ENCODE data around the gene IFI44L. TPM values are rescaled to one million over a fixed set of nuclear protein-coding genes. Genes with fewer than 3 reads are reported as not detected.

The IFI44L gene
- total RNA-seq, 3 donors from 2014 or later (not counting 1 experiment from before 2014, with no cell fraction given): 5.2 to 12.6 (median 6.7) TPM

- no peaks in the 10 kb centered on the region for H3K4me1 Mint-ChIP-seq
- Histone ChIP-seq H3K27ac (ENCODE audit: low read length) (no peak overlapping the region), H3K36me3 (ENCODE audit: control insufficient read depth, insufficient read depth, low read length) (no peaks in the 10 kb centered on the region), H3K4me1 (ENCODE audit: control insufficient read depth, insufficient read depth, low read length) (no peaks in the 10 kb centered on the region), H3K9me3 (ENCODE audit: control insufficient read depth, insufficient read depth, low read length) (no peaks in the 10 kb centered on the region), H3K4me3 (ENCODE audit: low read length) (no peak overlapping the region), H3K27me3 (ENCODE audit: control insufficient read depth, insufficient read depth, low read length) (no peaks in the 10 kb centered on the region)
- no peaks in the 10 kb centered on the region for H3K27me3 Mint-ChIP-seq (ENCODE audit: low read depth in 2 of 2)
- H3K27ac Mint-ChIP-seq: no peak overlapping the region
- intact Hi-C loops (cut with micrococcal nuclease): no loop called here
- DNase-seq: no peak
- no peak overlapping the region for H3K4me3 Mint-ChIP-seq
- H3K36me3 Mint-ChIP-seq: no peaks in the 10 kb centered on the region
- no CpG with 5 or more reads among the region's 1 CpG for WGBS (ENCODE audit: insufficient coverage)
- ATAC-seq: no peak
- H3K9me3 Mint-ChIP-seq: no peaks in the 10 kb centered on the region
- TF ChIP-seq, protein P1, sequence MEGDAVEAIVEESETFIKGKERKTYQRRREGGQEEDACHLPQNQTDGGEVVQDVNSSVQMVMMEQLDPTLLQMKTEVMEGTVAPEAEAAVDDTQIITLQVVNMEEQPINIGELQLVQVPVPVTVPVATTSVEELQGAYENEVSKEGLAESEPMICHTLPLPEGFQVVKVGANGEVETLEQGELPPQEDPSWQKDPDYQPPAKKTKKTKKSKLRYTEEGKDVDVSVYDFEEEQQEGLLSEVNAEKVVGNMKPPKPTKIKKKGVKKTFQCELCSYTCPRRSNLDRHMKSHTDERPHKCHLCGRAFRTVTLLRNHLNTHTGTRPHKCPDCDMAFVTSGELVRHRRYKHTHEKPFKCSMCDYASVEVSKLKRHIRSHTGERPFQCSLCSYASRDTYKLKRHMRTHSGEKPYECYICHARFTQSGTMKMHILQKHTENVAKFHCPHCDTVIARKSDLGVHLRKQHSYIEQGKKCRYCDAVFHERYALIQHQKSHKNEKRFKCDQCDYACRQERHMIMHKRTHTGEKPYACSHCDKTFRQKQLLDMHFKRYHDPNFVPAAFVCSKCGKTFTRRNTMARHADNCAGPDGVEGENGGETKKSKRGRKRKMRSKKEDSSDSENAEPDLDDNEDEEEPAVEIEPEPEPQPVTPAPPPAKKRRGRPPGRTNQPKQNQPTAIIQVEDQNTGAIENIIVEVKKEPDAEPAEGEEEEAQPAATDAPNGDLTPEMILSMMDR (IDR thresholded peaks at IDR 0.05): no peak
Observed at GRCh38 chr1:78586572-78586971, 33.7 kb upstream of the IFI44L start.

DNA sequence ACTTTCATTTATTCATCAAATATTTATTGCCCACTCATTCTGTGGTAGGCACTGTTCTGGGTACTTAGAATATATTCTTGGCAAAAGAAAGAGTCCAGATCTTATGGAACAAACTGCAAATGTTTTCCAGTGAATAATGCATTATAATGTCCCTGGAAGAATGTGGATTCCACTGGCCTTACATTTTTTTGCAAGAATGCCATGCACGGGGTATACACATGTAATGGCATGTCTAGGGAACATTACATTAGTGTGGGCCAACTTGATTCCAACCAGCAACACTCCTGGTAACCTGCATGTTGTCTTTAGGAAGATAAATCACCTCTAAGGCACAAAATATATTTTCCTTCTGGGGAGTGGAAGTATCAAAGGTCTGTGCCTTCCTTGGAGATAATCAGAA lies 33.0 kb upstream of the IFI44L start:
- Mint-ChIP-seq H3K27me3 (ENCODE audit: low read depth in 2 of 2) (no peaks in the 10 kb centered on the region), H3K27ac (no peak overlapping the region), H3K9me3 (no peaks in the 10 kb centered on the region), H3K36me3 (no peaks in the 10 kb centered on the region), H3K4me1 (no peaks in the 10 kb centered on the region), H3K4me3 (no peak overlapping the region)
- no peak for ATAC-seq
- Histone ChIP-seq H3K4me1 (ENCODE audit: control insufficient read depth, insufficient read depth, low read length) (no peaks in the 10 kb centered on the region), H3K27me3 (ENCODE audit: control insufficient read depth, insufficient read depth, low read length) (no peaks in the 10 kb centered on the region), H3K27ac (ENCODE audit: low read length) (no peak overlapping the region), H3K36me3 (ENCODE audit: control insufficient read depth, insufficient read depth, low read length) (no peaks in the 10 kb centered on the region), H3K4me3 (ENCODE audit: low read length) (no peak overlapping the region), H3K9me3 (ENCODE audit: control insufficient read depth, insufficient read depth, low read length) (no peaks in the 10 kb centered on the region)
- intact Hi-C loops (cut with micrococcal nuclease): no loop called here
- no peak for DNase-seq
- TF ChIP-seq, protein P1 (IDR thresholded peaks at IDR 0.05): no peak
- WGBS (ENCODE audit: insufficient coverage): 92% methylated on average over 1 of the region's 1 CpG

DNA sequence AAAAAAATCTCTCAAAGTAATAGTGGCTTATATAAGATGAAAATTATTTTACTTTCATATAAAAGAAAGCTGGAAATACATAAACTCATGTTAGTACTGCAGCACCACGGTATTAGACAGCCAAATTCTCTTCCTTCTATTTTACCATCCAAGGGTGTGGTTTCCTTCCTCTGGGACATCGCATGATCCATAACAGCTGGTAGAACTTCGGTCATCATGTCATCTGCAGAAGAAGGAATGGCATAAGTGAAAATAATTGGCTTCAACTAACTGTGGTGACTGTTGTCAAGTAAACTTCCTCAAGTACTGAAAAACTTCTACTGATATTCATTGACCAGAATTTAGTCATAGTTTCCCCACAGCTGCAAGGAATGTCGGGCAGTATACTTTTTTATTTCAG lies 28.3 kb upstream of the IFI44L start:
- Mint-ChIP-seq H3K36me3 (no peaks in the 10 kb centered on the region), H3K27ac (no peak overlapping the region), H3K4me1 (no peaks in the 10 kb centered on the region), H3K9me3 (peaks cover 0 to 2% of the 10 kb centered on the region in 2 donors), H3K4me3 (no peak overlapping the region), H3K27me3 (ENCODE audit: low read depth in 2 of 2) (no peaks in the 10 kb centered on the region)
- intact Hi-C loops (cut with micrococcal nuclease): no loop called here
- no peak for ATAC-seq
- TF ChIP-seq, protein P1 (IDR thresholded peaks at IDR 0.05): no peak
- no peak overlapping the region for H3K27ac ChIP-seq (ENCODE audit: low read length)
- H3K36me3 ChIP-seq (ENCODE audit: control insufficient read depth, insufficient read depth, low read length): no peaks in the 10 kb centered on the region
- DNase-seq: no peak
- H3K27me3 ChIP-seq (ENCODE audit: control insufficient read depth, insufficient read depth, low read length): no peaks in the 10 kb centered on the region
- WGBS (ENCODE audit: insufficient coverage): 52% methylated on average over 3 of the region's 4 CpGs
- no peak overlapping the region for H3K4me3 ChIP-seq (ENCODE audit: low read length)
- H3K4me1 ChIP-seq (ENCODE audit: control insufficient read depth, insufficient read depth, low read length): no peaks in the 10 kb centered on the region
- H3K9me3 ChIP-seq (ENCODE audit: control insufficient read depth, insufficient read depth, low read length): no peaks in the 10 kb centered on the region

DNA sequence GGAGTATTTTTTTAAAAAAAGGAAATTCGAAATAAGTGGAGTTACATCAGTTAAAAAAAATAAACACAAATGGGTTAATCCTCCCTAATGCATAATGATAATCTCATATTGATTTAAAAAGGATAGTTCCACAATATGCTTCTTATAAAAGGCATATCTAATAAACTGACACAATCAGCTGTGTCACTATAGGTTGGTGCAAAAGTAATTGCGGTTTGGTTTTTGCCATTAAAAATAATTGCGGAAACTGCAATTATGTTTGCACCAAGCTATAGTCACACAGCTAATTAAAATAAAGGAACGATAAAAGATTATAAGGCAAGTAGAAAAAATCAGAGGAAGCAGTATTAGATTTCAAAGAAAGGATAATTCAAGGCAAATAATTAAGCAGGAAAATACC lies 21.0 kb upstream of the IFI44L start:
- H3K36me3 ChIP-seq (ENCODE audit: control insufficient read depth, insufficient read depth, low read length): no peaks in the 10 kb centered on the region
- TF ChIP-seq, protein P1 (IDR thresholded peaks at IDR 0.05): no peak
- Mint-ChIP-seq H3K27ac (no peak overlapping the region), H3K36me3 (no peaks in the 10 kb centered on the region), H3K9me3 (no peaks in the 10 kb centered on the region), H3K27me3 (ENCODE audit: low read depth in 2 of 2) (peaks cover 0 to 6% of the 10 kb centered on the region in 2 donors), H3K4me1 (no peaks in the 10 kb centered on the region), H3K4me3 (no peak overlapping the region)
- H3K4me1 ChIP-seq (ENCODE audit: control insufficient read depth, insufficient read depth, low read length): no peaks in the 10 kb centered on the region
- intact Hi-C loops (cut with micrococcal nuclease): no loop called here
- no peaks in the 10 kb centered on the region for H3K9me3 ChIP-seq (ENCODE audit: control insufficient read depth, insufficient read depth, low read length)
- DNase-seq (no peak), ATAC-seq (no peak)
- H3K27ac ChIP-seq (ENCODE audit: low read length): no peak overlapping the region
- no peaks in the 10 kb centered on the region for H3K27me3 ChIP-seq (ENCODE audit: control insufficient read depth, insufficient read depth, low read length)
- no peak overlapping the region for H3K4me3 ChIP-seq (ENCODE audit: low read length)
- no CpG with 5 or more reads among the region's 4 CpGs for WGBS (ENCODE audit: insufficient coverage)
